ENCODE results near the gene NRXN3.

DNA sequence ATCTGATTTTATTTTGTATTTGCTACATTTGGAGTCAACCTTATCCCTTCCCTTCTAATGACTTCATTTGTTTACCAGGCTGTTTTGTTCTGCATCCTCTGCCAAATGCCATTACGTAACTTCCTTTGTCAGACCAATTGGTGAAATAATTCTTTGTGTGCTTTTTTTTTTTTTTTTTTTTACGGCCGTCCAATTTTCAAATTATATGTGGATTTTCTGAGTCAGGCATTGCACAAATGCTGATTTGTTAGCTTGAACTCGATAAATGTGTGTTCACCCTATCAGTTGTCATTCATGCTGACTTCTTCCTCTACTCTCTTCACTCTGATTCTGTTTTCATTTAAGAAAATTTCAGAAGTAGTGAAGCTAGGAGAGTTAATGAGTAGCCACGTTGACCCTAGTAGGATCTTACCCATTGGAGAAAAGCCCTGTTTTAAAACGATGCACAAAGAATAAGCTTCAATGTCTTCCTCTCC, 1654.9 kb downstream of the NRXN3 start:
- TF ChIP-seq, protein P1, sequence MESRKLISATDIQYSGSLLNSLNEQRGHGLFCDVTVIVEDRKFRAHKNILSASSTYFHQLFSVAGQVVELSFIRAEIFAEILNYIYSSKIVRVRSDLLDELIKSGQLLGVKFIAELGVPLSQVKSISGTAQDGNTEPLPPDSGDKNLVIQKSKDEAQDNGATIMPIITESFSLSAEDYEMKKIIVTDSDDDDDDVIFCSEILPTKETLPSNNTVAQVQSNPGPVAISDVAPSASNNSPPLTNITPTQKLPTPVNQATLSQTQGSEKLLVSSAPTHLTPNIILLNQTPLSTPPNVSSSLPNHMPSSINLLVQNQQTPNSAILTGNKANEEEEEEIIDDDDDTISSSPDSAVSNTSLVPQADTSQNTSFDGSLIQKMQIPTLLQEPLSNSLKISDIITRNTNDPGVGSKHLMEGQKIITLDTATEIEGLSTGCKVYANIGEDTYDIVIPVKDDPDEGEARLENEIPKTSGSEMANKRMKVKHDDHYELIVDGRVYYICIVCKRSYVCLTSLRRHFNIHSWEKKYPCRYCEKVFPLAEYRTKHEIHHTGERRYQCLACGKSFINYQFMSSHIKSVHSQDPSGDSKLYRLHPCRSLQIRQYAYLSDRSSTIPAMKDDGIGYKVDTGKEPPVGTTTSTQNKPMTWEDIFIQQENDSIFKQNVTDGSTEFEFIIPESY (IDR thresholded peaks at IDR 0.05) = no peak
- TF ChIP-seq, protein P2, sequence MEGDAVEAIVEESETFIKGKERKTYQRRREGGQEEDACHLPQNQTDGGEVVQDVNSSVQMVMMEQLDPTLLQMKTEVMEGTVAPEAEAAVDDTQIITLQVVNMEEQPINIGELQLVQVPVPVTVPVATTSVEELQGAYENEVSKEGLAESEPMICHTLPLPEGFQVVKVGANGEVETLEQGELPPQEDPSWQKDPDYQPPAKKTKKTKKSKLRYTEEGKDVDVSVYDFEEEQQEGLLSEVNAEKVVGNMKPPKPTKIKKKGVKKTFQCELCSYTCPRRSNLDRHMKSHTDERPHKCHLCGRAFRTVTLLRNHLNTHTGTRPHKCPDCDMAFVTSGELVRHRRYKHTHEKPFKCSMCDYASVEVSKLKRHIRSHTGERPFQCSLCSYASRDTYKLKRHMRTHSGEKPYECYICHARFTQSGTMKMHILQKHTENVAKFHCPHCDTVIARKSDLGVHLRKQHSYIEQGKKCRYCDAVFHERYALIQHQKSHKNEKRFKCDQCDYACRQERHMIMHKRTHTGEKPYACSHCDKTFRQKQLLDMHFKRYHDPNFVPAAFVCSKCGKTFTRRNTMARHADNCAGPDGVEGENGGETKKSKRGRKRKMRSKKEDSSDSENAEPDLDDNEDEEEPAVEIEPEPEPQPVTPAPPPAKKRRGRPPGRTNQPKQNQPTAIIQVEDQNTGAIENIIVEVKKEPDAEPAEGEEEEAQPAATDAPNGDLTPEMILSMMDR (IDR thresholded peaks at IDR 0.05; ENCODE audit: low read depth, low read length, missing input control) = no peak
- no peak for TF ChIP-seq SP1 (IDR thresholded peaks at IDR 0.05)
- TF ChIP-seq, protein P3, sequence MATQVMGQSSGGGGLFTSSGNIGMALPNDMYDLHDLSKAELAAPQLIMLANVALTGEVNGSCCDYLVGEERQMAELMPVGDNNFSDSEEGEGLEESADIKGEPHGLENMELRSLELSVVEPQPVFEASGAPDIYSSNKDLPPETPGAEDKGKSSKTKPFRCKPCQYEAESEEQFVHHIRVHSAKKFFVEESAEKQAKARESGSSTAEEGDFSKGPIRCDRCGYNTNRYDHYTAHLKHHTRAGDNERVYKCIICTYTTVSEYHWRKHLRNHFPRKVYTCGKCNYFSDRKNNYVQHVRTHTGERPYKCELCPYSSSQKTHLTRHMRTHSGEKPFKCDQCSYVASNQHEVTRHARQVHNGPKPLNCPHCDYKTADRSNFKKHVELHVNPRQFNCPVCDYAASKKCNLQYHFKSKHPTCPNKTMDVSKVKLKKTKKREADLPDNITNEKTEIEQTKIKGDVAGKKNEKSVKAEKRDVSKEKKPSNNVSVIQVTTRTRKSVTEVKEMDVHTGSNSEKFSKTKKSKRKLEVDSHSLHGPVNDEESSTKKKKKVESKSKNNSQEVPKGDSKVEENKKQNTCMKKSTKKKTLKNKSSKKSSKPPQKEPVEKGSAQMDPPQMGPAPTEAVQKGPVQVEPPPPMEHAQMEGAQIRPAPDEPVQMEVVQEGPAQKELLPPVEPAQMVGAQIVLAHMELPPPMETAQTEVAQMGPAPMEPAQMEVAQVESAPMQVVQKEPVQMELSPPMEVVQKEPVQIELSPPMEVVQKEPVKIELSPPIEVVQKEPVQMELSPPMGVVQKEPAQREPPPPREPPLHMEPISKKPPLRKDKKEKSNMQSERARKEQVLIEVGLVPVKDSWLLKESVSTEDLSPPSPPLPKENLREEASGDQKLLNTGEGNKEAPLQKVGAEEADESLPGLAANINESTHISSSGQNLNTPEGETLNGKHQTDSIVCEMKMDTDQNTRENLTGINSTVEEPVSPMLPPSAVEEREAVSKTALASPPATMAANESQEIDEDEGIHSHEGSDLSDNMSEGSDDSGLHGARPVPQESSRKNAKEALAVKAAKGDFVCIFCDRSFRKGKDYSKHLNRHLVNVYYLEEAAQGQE (IDR thresholded peaks at IDR 0.05) = peak; percentile 35
